IPS DF 6.9 (cell line): Measurements from ENCODE around the gene TXNL4A.

Experiments used
- DNase-seq: peaks from one replicate; pipeline ENCODE4 v3.0.0-alpha.2; 2013; ENCODE audit warnings: low read depth, low spot score
- H3K27ac ChIP-seq: one replicate; pipeline ENCODE4 v1.5.1; 2013; ENCODE audit warnings: low read length, control low read depth
- H3K27me3 ChIP-seq: 2 replicates; pipeline ENCODE4 v1.6.1; 2013; ENCODE audit warnings: mild to moderate bottlenecking, low read length; ENCODE audit not compliant: control insufficient read depth, insufficient read depth
- H3K36me3 ChIP-seq: 2 replicates; pipeline ENCODE4 v1.6.1; 2013; ENCODE audit warnings: low read length; ENCODE audit not compliant: control insufficient read depth, insufficient read depth
- H3K4me1 ChIP-seq: 2 replicates; pipeline ENCODE4 v1.6.1; 2013; ENCODE audit warnings: low read length; ENCODE audit not compliant: control insufficient read depth, insufficient read depth
- H3K4me3 ChIP-seq: 2 replicates; pipeline ENCODE4 v1.5.1; 2013; ENCODE audit warnings: mild to moderate bottlenecking, low read length
- H3K9me3 ChIP-seq: 2 replicates; pipeline ENCODE4 v1.6.1; 2013; ENCODE audit warnings: low read length, inconsistent platforms; ENCODE audit not compliant: control insufficient read depth, insufficient read depth
- WGBS: extraction: QIAGEN DNeasy Blood & Tissue Kit; methylation state at CpG from one replicate; pipeline ENCODE4 v1.1.7; 2013; ENCODE audit warnings: mixed read lengths, missing lambda C conversion rate; ENCODE audit not compliant: insufficient read length, insufficient coverage; 5-methylcytosine and 5-hydroxymethylcytosine counted together

Gene TXNL4A

DNA sequence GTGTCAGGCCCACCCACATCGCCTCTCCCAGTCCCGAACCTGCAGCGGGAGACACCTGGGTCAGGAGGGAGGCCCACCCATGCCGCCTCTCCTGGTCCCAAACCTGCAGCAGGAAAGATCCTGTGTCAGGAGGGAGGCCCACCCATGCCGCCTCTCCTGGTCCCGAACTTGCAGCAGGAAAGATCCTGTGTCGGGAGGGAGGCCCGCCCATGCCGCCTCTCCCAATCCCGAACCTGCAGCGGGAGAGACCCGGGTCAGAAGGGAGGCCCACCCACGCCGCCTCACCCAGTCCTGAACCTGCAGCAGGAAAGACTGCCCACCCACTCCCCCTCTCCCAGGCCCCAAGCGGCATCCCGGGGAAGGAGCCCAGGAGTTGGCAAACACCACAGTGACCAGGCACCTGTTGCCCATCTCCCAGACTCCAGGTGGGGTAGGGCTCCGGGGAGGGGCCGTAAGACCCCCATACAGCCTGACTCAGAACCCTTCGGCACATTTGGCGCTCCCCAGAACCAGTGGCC is 44.7 kb downstream of the TXNL4A start:
- H3K27me3 ChIP-seq: no peaks in the 10 kb centered on the region
- H3K4me1 ChIP-seq: no peaks in the 10 kb centered on the region
- H3K36me3 ChIP-seq: no peaks in the 10 kb centered on the region
- H3K4me3 ChIP-seq: no peak overlapping the region
- no peak overlapping the region for H3K27ac ChIP-seq
- no peak for DNase-seq
- H3K9me3 ChIP-seq: no peaks in the 10 kb centered on the region
- no CpG with 5 or more reads among the region's 20 CpGs for WGBS

DNA sequence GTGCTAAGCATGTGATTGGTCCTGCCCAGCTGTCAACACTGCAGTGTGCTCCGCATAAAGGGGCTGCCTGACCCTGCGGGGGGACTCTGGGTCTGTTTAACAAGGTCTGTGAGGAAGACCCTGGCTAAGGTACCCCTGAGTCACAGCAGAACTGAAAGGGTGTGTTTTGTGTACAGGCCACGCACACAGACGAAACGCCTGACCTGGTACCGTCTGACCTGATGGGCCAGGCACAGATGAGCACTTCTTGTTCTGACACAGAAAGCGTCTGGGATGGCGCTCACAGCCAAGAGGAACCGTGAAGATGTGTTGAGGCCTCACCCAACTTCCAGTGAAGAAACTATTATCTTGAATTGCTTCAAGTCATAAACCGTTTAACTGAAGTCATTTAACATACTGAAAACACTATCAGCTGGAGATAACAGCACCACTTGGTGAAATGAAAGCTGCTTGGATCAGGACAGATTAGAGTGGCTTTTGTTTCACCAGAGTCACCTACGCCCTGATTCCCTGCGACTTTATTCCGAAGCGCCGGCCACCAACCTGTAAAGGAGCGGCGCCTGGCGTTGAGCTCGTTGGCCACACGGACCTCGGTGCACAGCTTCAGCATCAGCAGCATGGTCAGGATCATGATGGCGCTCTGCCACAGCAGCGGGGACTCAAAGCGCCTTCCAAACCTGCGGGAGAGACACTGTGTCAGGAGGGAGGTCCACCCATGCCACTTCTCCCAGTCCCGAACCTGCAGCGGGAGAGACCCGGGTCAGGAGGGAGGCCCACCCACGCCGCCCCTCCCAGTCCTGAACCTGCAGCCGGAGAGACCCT is 45.4 kb downstream of the TXNL4A start:
- DNase-seq: no peak
- Histone ChIP-seq H3K27ac (no peak overlapping the region), H3K4me3 (no peak overlapping the region), H3K9me3 (no peaks in the 10 kb centered on the region), H3K4me1 (no peaks in the 10 kb centered on the region), H3K27me3 (no peaks in the 10 kb centered on the region), H3K36me3 (no peaks in the 10 kb centered on the region)
- no CpG with 5 or more reads among the region's 31 CpGs for WGBS

DNA sequence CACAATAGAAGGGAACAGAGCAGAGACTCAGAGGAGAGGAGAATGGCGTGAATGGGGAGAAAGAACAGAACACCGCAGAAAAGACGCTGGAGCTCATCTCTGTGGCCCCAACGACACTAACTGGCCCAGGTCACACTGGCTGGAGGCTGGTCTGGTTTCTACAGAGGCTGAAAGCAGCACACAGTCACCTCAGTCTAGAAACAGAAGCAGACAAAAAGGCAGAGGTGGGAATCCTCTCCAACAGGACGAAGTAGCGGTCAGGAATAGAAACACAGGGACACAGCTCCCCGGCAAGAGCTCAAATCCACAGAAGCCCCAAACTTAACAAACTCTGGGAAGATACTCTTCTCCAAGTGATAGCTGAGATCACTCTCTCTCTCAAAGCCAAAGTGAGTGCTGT is 46.2 kb downstream of the TXNL4A start:
- no CpG with 5 or more reads among the region's 7 CpGs for WGBS
- DNase-seq: no peak
- H3K36me3 ChIP-seq: no peaks in the 10 kb centered on the region
- H3K9me3 ChIP-seq: no peaks in the 10 kb centered on the region
- no peak overlapping the region for H3K4me3 ChIP-seq
- no peaks in the 10 kb centered on the region for H3K4me1 ChIP-seq
- H3K27me3 ChIP-seq: no peaks in the 10 kb centered on the region
- no peak overlapping the region for H3K27ac ChIP-seq

DNA sequence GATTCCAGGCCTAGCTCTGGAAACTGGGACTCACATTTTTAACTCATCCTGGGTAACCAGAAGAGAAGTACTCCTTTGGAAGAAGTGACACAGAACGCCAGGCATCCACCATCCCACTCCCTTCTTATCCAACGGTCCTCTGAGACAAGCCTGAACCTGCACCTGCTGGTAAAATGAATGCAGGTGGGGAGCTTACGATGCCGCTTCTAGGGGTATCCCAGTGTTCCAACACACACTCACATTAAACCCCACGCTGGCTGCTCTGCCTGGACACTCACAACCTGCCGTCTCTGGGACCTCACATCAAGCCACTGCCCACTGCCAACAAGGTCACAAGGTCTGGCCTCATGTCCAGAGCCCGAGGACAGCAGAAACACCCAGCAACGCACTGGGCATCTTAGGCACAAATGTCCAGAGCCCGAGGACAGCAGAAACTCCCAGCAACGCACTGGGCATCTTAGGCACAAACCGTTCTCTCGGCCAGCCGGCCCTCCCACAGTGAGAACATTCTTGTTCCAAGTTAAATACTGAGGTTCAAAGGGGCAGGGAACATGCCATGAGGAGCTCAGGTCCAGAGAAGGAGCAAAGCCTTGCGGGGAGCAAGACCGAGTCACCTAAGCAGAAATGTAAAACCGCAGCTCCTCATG is 46.8 kb downstream of the TXNL4A start:
- no peaks in the 10 kb centered on the region for H3K36me3 ChIP-seq

DNA sequence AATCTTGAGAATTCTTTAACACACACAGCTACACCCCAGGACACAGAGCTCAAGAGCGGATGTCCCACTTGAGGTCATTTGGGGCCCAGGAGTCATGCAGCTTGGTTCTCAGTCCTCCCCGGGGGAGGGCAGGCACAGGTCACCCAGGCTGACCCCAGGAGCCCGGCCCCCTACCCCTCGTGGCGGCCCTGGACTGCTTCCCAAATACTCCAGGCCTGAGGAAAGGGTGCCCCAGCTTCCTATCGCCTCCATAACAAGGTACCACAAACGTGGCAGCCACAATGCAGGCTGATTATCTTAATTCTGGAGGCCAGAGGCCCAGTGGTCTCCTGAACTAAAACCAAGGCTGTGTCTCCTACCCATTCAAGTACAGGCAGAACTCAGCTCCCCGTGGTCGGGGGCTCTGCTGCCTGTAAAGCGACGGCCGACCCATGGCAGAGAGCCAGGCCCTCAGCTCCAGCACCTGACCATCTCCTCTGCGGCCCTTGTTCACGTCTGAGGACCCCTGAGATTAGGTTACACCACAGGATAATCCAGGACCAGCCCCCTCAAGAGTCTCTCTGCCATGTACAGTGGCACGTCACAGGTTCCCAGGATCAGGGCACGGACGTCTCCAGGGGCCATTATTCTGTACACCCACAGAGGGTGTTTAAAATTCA is 47.4 kb downstream of the TXNL4A start:
- Histone ChIP-seq H3K9me3 (no peaks in the 10 kb centered on the region), H3K4me3 (no peak overlapping the region), H3K27ac (no peak overlapping the region), H3K36me3 (no peaks in the 10 kb centered on the region), H3K4me1 (no peaks in the 10 kb centered on the region), H3K27me3 (no peaks in the 10 kb centered on the region)
- no CpG with 5 or more reads among the region's 17 CpGs for WGBS
- no peak for DNase-seq

More for the DNA sequence above, 46.8 kb downstream of the TXNL4A start:
- H3K9me3 ChIP-seq: no peaks in the 10 kb centered on the region
- no peaks in the 10 kb centered on the region for H3K27me3 ChIP-seq
- no peak overlapping the region for H3K4me3 ChIP-seq
- no peaks in the 10 kb centered on the region for H3K4me1 ChIP-seq
- no peak overlapping the region for H3K27ac ChIP-seq
- WGBS: no CpG with 5 or more reads among the region's 16 CpGs
- no peak for DNase-seq

DNA sequence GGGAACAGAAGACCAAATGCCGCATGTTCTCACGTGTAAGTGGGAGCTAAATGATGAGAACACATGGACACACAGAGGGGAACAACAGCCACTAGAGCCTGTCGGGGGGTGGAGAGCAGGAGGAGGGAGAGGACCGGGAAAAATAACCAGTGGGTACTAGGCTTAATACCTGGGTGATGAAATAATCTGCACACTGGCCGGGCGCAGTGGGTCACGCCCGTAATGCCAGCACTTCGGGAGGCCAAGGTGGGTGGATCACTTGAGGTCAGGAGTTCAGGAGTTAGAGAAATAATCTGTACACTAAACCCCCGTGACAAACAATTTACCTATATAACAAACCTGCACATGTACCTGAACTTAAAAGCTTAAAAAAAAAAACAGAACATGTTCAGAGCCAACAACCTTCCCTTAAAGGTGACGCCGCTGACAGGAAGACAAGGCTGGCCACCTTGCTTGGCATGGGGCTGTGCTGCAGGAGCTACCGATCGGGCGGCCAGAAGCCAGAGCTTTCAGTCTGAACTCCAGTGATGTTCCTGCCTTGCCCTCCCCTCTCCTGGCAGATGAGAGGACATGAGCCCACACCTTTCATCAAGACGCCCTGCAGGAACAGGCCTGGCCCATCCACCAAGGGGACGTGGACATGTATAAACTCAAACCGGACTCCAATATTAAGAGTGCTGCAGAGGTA is 48.1 kb downstream of the TXNL4A start:
- Histone ChIP-seq H3K4me1 (no peaks in the 10 kb centered on the region), H3K36me3 (no peaks in the 10 kb centered on the region), H3K9me3 (no peaks in the 10 kb centered on the region), H3K27me3 (no peaks in the 10 kb centered on the region), H3K4me3 (no peak overlapping the region), H3K27ac (no peak overlapping the region)
- no CpG with 5 or more reads among the region's 18 CpGs for WGBS
- no peak for DNase-seq

DNA sequence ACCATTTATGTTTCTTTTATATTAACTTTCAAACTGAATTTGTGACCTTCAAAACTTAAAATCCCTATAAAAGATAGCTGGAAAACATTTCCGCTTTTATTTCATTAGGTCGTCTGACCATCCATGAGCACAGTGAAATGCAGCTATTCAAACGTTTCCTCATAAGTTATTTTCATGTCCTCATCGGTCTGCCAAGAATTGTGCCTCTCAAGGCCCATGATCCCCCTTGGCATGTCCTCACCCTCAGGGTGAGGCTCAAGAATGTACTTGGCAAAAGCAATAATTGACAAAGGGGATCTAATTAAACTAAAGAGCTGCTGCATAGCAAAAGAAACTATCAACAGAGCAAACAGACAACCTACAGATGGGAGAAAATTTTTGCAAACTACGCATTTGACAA is 49.3 kb downstream of the TXNL4A start:
- H3K36me3 ChIP-seq: no peaks in the 10 kb centered on the region
- no peak for DNase-seq
- H3K4me1 ChIP-seq: no peaks in the 10 kb centered on the region
- WGBS: no CpG with 5 or more reads among the region's 5 CpGs
- no peaks in the 10 kb centered on the region for H3K27me3 ChIP-seq
- no peak overlapping the region for H3K27ac ChIP-seq
- H3K4me3 ChIP-seq: no peak overlapping the region
- H3K9me3 ChIP-seq: no peaks in the 10 kb centered on the region

DNA sequence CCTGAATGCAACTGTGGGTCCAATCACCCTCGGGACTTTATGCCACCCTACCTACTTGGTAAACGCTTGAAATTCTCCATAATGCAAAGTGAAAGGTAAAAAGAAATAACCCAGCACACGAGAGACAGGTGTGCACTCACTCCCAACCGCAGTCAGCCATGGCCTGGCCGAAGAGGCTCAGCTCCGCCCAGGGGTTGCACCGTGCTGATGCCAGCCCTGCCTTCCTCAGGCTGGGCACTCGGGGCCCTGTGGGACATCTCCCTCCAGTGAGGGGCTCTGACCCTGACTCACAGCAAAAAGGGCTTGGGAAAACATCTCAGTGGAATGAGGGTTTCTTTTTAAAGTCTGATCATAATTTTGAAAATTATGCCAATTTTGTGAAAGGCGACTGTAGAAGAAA is 50.2 kb downstream of the TXNL4A start:
- WGBS: no CpG with 5 or more reads among the region's 9 CpGs
- H3K27ac ChIP-seq: no peak overlapping the region

DNA sequence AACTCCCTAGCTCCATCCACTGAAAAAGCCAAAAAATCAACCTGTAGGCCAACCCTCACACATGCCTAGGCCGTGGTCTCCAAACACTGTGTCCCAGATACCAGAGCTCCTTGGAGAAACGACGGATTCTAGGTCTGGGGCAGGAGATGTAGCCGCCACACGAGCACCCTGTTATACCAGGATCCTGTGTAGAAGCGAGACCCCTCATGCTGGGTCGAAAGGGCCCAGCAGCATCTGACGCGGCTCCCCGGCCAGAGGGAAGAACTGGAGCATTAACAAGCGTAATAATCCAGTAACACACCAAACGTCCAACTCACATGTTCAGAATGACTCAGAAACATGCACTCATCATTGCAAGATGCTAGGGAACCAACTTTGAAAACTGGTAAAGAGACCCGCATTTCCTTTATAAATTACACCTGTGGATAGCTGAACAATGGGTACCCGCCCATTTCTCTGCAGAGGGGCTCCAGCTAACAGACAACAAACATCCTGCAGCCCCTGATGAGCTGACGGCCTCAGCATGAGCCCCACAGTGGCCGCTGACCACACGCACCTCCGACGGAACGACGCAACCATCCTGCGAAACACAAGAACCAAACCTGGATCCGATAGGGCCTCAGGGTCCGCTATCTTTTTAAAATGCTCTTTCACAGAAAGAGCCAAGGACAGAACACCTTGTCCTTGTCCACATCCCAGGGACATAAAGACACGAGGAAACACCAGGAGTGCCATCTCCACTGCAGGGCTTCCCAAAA is 51.1 kb downstream of the TXNL4A start:
- H3K36me3 ChIP-seq: no peaks in the 10 kb centered on the region
- no peak overlapping the region for H3K27ac ChIP-seq
- H3K9me3 ChIP-seq: no peaks in the 10 kb centered on the region
- H3K4me1 ChIP-seq: no peaks in the 10 kb centered on the region
- no CpG with 5 or more reads among the region's 25 CpGs for WGBS
- no peak overlapping the region for H3K4me3 ChIP-seq
- H3K27me3 ChIP-seq: no peaks in the 10 kb centered on the region
- DNase-seq: no peak

More for the DNA sequence above, 50.2 kb downstream of the TXNL4A start:
- no peak for DNase-seq
- Histone ChIP-seq H3K9me3 (no peaks in the 10 kb centered on the region), H3K4me1 (no peaks in the 10 kb centered on the region), H3K36me3 (no peaks in the 10 kb centered on the region), H3K4me3 (no peak overlapping the region), H3K27me3 (no peaks in the 10 kb centered on the region)
